Large intestine (tissue), 3 donors: ENCODE results near the gene GPD1L. TPM values are rescaled to one million over a fixed set of nuclear protein-coding genes. Genes with fewer than 3 reads are reported as not detected.

ENCODE experiments used
- DNase-seq, 2 donors: peaks; one replicate each; pipeline versions ENCODE4 v3.0.0 to v3.0.0-alpha.2; 2013
- H3K27ac ChIP-seq: one replicate; pipeline ENCODE4 v1.5.1; 2013; ENCODE audit warnings: low read length
- H3K27me3 ChIP-seq: 2 replicates; pipeline ENCODE4 v1.6.1; 2013; ENCODE audit warnings: low read length; ENCODE audit not compliant: control insufficient read depth, insufficient read depth
- H3K36me3 ChIP-seq: 2 replicates; pipeline ENCODE4 v1.6.1; 2013; ENCODE audit warnings: low read length; ENCODE audit not compliant: control insufficient read depth, insufficient read depth
- H3K4me1 ChIP-seq: one replicate; pipeline ENCODE4 v1.6.1; 2013; ENCODE audit warnings: low read length; ENCODE audit not compliant: control insufficient read depth, insufficient read depth
- H3K4me3 ChIP-seq: one replicate; pipeline ENCODE4 v1.5.1; 2013; ENCODE audit warnings: low read length
- H3K9me3 ChIP-seq: one replicate; pipeline ENCODE4 v1.6.1; 2013; ENCODE audit warnings: mild to moderate bottlenecking, low read depth, low read length, moderate library complexity; ENCODE audit not compliant: control insufficient read depth
- WGBS: methylation state at CpG from one replicate; pipeline ENCODE4 v1.1.5; 2013; ENCODE audit warnings: low lambda C conversion rate; ENCODE audit not compliant: insufficient coverage; 5-methylcytosine and 5-hydroxymethylcytosine counted together
- polyA plus RNA-seq: library from polyadenylated mRNA; unstranded; fragments of 120-200 nt; gene quantifications from one replicate; pipeline ENCODE4 v1.2.1, GENCODE V29; 2013

GPD1L gene
- polyA plus RNA-seq, 1 donor, result 17.5 TPM

DNA sequence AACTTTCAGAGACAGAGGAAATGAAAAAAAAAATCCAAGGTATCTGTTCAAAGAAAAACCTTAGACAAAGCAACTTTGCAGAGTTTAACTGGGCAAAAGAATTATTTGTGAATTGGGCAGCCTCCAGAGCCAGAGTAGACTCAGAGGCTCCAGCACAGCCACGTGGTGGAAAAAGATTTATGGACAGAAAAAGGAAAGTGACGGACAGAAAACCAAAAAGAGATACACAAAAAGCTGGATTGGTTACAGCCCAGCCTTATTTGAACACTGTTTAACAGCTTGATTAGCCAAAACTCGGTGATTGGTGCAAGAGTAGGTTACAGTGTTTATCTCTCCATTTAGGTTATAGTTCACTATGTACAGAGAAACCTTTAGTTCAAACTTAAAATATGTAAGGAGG lies 23.7 kb upstream of the GPD1L start:
- Histone ChIP-seq H3K27ac (no peak overlapping the region), H3K4me3 (no peak overlapping the region), H3K4me1 (no peaks in the 10 kb centered on the region), H3K27me3 (no peaks in the 10 kb centered on the region), H3K36me3 (no peaks in the 10 kb centered on the region), H3K9me3 (no peaks in the 10 kb centered on the region)
- peak in 1 of 2 donors; percentile 26 for DNase-seq
- WGBS, result 0% methylated on average over 2 of the region's 3 CpGs

DNA sequence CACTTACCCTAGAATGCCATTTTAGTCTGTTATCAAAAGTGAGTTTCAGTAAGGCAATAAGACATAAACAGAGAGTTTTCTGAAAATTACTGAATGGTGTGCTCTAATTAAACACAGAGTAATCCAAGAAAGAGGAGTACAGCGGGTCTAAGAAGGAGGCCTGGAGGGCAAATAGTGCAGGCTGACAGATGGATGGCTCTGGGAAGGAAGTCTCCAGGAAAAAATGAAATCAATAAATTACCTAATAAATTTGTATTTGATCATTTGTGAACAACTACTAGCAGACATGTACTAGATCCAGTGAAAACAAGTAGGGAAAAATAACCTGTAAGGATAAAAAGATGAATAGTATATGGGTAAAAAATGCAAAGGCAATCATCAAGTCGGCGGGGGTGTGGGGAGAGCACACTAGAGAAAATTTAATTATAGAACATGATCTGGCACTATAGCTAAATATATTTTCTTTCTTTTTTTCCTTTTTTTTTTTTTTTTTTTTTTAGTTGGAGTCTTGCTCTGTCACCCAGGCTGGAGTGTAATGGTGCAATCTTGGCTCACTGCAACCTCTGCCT lies 22.6 kb upstream of the GPD1L start:
- Histone ChIP-seq H3K9me3 (no peaks in the 10 kb centered on the region), H3K36me3 (no peaks in the 10 kb centered on the region), H3K27ac (no peak overlapping the region), H3K4me1 (no peaks in the 10 kb centered on the region), H3K27me3 (no peaks in the 10 kb centered on the region), H3K4me3 (no peak overlapping the region)
- DNase-seq, result no peak
- 83% methylated on average over 1 of the region's 3 CpGs for WGBS

DNA sequence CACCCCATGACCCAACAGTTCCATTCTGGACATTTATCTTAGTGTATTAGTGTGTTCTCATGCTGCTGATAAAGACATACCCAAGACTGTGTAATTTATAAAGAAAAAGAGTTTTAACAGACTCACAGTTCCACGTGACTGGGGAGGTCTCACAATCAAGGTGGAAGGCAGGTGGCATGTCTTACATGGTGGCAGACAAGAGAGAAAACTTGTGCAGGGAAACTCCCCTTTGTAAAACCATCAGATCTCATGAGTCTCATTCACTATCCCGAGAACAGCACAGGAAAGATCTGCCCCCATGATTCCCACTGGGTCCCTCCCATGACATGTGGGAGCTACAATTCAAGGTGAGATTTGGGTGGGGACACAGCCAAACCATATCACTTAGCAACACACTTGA lies 21.6 kb upstream of the GPD1L start:
- Histone ChIP-seq H3K9me3 (no peaks in the 10 kb centered on the region), H3K4me3 (no peak overlapping the region), H3K27ac (no peak overlapping the region), H3K27me3 (no peaks in the 10 kb centered on the region), H3K36me3 (no peaks in the 10 kb centered on the region), H3K4me1 (no peaks in the 10 kb centered on the region)
- no peak for DNase-seq
- WGBS, result no CpG with 5 or more reads among the region's 2 CpGs

DNA sequence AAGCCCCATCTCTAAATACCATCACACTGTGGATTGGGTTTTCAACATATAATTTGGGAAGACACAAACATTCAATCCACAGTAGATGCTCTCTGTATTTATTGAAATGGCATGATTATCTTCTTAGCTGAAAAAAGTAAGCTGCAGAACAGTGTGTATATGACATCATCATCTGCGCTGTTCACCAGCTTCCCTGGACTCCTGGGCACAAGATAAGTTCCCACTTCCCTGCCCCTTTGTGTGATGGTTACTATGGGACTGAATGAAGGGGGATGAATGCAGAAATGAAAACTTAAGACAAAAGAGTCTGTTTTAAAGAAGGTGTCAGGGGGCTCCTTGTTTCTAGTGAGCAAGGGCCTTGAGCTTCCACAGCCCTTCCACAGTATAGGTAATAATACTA lies 20.0 kb upstream of the GPD1L start:
- H3K27ac ChIP-seq, result no peak overlapping the region
- H3K27me3 ChIP-seq, result no peaks in the 10 kb centered on the region
- H3K9me3 ChIP-seq, result no peaks in the 10 kb centered on the region
- H3K4me3 ChIP-seq, result no peak overlapping the region
- DNase-seq, result no peak
- H3K4me1 ChIP-seq, result no peaks in the 10 kb centered on the region
- no CpG with 5 or more reads among the region's 1 CpG for WGBS
- H3K36me3 ChIP-seq, result no peaks in the 10 kb centered on the region

DNA sequence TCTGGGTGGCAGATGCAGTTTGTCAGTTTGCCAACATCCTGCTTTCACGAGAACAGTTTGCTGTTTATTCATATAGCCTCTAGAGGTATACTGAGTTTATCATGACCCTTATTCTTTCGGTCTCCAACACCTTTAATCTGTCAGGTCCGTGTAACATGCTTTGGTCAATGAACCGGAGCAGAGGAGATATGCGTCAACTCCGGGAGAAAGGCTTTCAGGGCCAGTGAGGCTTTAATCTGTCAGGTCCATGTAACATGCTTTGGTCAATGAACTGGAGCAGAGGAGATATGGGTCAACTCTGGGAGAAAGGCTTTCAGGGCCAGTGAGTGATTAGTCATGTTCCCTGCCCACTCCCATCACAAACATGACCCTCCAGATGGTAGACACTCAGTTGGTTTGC lies 16.9 kb upstream of the GPD1L start:
- H3K36me3 ChIP-seq, result no peaks in the 10 kb centered on the region
- DNase-seq, result no peak
- WGBS, result 90% methylated on average over 2 of the region's 6 CpGs
- no peak overlapping the region for H3K4me3 ChIP-seq
- H3K9me3 ChIP-seq, result no peaks in the 10 kb centered on the region
- no peaks in the 10 kb centered on the region for H3K4me1 ChIP-seq
- no peaks in the 10 kb centered on the region for H3K27me3 ChIP-seq
- no peak overlapping the region for H3K27ac ChIP-seq

DNA sequence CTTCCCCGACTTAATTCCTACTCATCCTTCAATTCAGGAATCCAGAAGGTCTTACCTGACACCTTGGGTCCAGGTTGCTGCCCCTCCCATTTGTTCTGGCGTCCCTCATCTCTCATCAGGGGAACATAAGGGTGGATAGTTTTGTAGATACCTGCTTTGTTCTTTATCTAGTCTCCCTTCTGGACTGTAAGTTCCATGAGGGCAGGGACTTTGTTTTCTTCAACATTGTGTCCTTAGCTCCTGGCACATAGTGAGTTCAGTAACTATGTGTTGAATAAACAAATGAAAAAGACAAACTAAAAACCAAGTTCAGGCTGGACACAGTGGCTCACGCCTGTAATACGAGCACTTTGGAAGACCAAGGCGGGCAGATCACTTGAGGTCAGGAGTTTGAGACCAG lies 13.2 kb upstream of the GPD1L start:
- Histone ChIP-seq H3K9me3 (no peaks in the 10 kb centered on the region), H3K36me3 (no peaks in the 10 kb centered on the region), H3K27ac (no peak overlapping the region), H3K27me3 (no peaks in the 10 kb centered on the region), H3K4me3 (no peak overlapping the region), H3K4me1 (no peaks in the 10 kb centered on the region)
- DNase-seq, result no peak
- WGBS, result 80% methylated on average over 1 of the region's 5 CpGs

DNA sequence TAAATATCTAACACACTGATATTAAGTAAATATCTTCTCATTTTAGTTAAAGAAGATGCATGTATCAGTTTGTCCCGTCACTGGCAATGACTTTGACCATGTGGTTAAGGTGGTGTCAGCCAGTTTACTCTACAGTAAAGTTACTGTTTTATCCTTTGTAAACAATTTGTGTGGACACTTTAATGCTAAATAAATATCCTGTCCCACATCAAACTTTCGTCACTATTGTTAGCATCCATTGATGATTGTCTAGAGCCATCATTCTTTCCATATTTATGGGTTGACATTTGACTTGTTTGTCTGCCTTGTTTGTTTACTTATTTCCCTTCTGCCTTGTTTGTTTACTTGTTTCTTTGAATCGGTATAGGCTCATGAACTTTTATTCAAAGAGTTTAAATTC lies 11.0 kb upstream of the GPD1L start:
- no peaks in the 10 kb centered on the region for H3K36me3 ChIP-seq
- no peak for DNase-seq
- H3K4me3 ChIP-seq, result no peak overlapping the region
- H3K27ac ChIP-seq, result no peak overlapping the region
- no peaks in the 10 kb centered on the region for H3K9me3 ChIP-seq
- WGBS, result 54% methylated on average over 3 of the region's 3 CpGs
- no peaks in the 10 kb centered on the region for H3K27me3 ChIP-seq
- H3K4me1 ChIP-seq, result no peaks in the 10 kb centered on the region

DNA sequence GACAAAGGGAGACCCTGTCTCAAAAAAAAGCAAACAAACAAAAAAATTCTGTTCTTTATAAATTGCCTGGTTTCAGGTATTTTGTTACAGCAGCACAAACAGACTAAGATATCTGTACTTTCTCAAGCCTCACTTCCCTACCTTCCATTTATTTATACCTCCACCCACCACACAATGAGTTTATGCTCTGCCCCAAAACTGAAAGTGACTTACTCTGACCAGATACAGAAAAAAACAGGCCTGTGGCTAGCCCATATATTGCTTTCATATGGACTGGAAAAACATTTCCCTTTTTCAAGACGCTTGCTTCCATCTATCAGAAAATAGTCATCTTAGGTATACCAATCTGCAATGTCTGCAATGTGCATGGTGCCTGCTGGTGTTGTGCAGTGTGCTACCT lies 8.7 kb upstream of the GPD1L start:
- WGBS, result no CpG with 5 or more reads among the region's 1 CpG
- Histone ChIP-seq H3K9me3 (peaks cover 7% of the 10 kb centered on the region), H3K4me1 (no peaks in the 10 kb centered on the region), H3K27me3 (no peaks in the 10 kb centered on the region), H3K27ac (no peak overlapping the region), H3K4me3 (no peak overlapping the region), H3K36me3 (no peaks in the 10 kb centered on the region)
- no peak for DNase-seq

DNA sequence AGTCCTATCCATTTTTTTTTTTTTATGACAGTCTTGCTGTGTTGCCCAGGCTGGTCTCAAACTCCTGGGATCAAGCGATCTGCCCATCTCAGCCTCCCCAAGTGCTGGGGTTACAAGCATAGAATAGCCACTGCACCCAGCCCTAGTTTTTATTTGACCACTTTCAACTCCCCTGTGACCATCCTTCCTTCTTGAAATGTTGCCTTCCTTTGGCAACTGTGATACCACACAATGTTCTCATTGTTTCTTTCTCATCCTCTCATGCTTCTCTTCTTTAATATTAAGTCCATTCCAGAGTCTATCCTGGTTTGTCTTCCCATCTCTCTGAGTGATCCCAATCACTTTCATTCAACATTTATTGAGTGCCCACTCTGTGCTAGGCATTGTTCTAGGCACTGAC lies 7.9 kb upstream of the GPD1L start:
- no peak for DNase-seq
- Histone ChIP-seq H3K36me3 (no peaks in the 10 kb centered on the region), H3K9me3 (peaks cover 12% of the 10 kb centered on the region), H3K4me1 (no peaks in the 10 kb centered on the region), H3K4me3 (no peak overlapping the region), H3K27me3 (no peaks in the 10 kb centered on the region), H3K27ac (no peak overlapping the region)
- no CpG with 5 or more reads among the region's 1 CpG for WGBS

DNA sequence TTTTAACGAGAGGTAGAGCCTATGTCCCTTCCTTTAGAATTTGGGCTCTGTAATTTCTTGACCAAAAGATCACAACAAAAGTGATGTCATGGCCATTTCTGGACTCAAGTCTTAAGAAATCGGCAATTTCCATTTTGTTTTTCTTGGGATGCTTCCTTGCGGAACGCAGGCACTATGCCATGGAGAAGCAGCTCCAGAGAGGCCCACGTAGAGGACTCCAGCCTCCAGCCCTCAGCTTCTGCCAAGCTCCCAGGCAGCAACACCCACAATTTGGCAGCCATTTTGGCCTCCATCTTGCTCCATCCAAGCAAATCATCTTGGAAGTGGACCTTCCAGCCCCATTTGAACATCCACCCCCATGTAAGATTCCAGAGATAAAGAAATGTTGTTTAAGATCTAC lies 6.0 kb upstream of the GPD1L start:
- DNase-seq, result no peak
- Histone ChIP-seq H3K27ac (no peak overlapping the region), H3K4me1 (no peaks in the 10 kb centered on the region), H3K9me3 (peaks cover 12% of the 10 kb centered on the region), H3K27me3 (no peaks in the 10 kb centered on the region), H3K36me3 (no peaks in the 10 kb centered on the region), H3K4me3 (no peak overlapping the region)
- 100% methylated on average over 1 of the region's 5 CpGs for WGBS

DNA sequence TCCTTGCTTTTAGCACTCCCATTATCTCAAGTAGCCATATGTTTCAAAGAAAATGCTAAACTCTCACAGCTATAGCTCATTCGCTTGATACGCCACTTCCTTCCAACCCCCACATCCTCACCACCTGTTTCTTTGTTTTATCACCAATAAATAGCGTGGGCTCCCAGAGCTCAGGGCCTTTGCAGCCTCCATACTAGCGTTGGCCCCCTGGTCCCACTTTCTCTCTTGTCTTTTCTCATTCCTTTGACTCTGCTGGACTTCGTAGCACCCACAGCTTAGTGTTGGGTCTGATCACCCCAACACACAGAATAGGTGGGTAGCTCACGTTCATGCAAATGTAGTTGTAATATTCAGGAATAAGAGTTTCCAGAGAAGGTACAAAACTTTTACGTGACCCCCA lies 4.1 kb upstream of the GPD1L start:
- Histone ChIP-seq H3K4me3 (no peak overlapping the region), H3K36me3 (no peaks in the 10 kb centered on the region), H3K4me1 (peaks cover 4% of the 10 kb centered on the region), H3K27me3 (no peaks in the 10 kb centered on the region), H3K27ac (no peak overlapping the region), H3K9me3 (peaks cover 12% of the 10 kb centered on the region)
- DNase-seq, result no peak
- WGBS, result 100% methylated on average over 4 of the region's 7 CpGs
